ENCODE measurements around the gene EFNA1. TPM values are rescaled to one million over a fixed set of nuclear protein-coding genes. Genes with fewer than 3 reads are reported as not detected.
"Not testable (repeated sequence)": the region's sequence is repeated elsewhere in the genome, so short reads cannot be mapped to it uniquely, and the experiment has no call there.

Gene EFNA1
- total and polyA plus RNA-seq, 2 donors from 2014 or later, result 61.1 to 133 TPM

DNA sequence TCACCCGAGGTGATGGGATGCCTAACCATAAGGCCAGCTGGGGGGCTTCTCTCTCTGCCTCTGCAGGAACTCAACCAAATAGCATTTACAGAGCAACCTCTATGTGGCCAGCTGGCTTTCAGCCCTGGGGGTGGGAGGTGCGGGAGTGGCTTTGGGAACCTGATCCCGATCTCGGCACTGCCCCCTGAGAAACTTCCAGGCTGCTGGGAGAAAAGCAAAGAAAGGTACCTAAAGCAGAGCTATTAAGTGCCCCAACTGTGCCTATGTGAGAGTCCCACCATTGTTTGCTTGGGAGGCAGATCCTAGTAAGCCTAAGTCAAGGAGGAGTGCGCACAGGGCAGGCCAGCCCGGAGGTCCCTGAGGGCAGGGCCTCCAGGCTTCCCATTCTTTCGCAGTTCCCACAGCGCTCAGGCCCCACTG is 38.4 kb downstream of the EFNA1 start:
- no peak overlapping the region for H3K9ac ChIP-seq (ENCODE audit: low read length in 3 of 3)
- no peaks in the 10 kb centered on the region for H3K27me3 ChIP-seq (ENCODE audit: control insufficient read depth, insufficient read depth, low read length)
- H3K9me3 ChIP-seq (ENCODE audit: control insufficient read depth in 2 of 3, insufficient read depth in 1 of 3, low read length in 3 of 3), result no peaks in the 10 kb centered on the region
- intact Hi-C loops (cut with DNase I), result loop anchor here (5.0 kb wide), 1 partner anchor 74 kb away; no protein-coding TSS in a partner anchor
- DNase-seq, result peak in 4 of 5 donors; percentile 68 to 78 (median 74)
- H3K4me1 ChIP-seq (ENCODE audit: control insufficient read depth in 2 of 3, insufficient read depth in 2 of 3, low read depth in 1 of 3, low read length in 3 of 3), result peaks cover 0 to 9% (median 4%) of the 10 kb centered on the region in 3 donors
- peak overlapping the region in 1 of 2 donors; percentile 33 for H3K27ac ChIP-seq (ENCODE audit: low read depth in 2 of 2, low read length in 2 of 2)
- H3K36me3 ChIP-seq (ENCODE audit: control insufficient read depth in 2 of 3, insufficient read depth in 3 of 3, low read length in 3 of 3), result peaks cover 4 to 15% (median 10%) of the 10 kb centered on the region in 3 donors
- TF ChIP-seq, protein P1, sequence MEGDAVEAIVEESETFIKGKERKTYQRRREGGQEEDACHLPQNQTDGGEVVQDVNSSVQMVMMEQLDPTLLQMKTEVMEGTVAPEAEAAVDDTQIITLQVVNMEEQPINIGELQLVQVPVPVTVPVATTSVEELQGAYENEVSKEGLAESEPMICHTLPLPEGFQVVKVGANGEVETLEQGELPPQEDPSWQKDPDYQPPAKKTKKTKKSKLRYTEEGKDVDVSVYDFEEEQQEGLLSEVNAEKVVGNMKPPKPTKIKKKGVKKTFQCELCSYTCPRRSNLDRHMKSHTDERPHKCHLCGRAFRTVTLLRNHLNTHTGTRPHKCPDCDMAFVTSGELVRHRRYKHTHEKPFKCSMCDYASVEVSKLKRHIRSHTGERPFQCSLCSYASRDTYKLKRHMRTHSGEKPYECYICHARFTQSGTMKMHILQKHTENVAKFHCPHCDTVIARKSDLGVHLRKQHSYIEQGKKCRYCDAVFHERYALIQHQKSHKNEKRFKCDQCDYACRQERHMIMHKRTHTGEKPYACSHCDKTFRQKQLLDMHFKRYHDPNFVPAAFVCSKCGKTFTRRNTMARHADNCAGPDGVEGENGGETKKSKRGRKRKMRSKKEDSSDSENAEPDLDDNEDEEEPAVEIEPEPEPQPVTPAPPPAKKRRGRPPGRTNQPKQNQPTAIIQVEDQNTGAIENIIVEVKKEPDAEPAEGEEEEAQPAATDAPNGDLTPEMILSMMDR (IDR thresholded peaks at IDR 0.05; ENCODE audit: borderline replicate concordance, extremely low read depth, insufficient read depth), result no peak
- no peak overlapping the region for H3K4me3 ChIP-seq (ENCODE audit: low read length in 3 of 3)
- FAIRE-seq, result no peak

DNA sequence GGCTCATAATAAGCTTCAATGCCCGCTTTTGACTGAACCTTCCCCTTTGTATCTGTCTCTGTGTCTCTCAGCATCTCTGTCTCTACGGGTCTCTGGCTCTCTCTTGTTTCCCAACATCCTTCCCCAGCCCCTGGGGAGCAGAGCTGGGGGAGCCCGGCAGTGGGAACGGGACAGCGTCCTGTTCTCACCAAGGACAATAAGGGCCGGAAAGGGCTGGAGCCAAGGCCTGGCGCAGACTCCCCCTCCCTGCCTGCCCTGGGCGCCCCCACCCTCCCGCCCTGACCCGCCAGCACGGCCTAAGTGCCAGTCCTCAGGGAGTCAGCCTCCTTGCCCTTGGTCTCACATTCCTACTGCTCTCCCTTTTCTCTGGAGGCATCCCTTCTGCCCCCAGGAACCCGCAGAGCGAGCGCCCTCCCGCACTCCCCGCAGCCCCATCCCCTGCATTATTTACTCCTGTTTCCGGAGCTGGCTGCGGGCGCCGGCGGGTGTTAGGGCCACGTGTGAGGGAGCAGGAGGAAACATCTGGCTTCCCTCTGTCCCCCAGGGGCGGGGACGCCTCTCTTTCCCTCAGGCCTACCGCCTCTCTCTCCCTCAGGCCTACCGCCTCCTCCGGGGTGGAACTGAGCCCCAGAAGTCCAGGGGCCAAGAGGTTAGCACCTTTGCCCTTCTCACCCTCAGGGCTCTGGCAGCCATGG is 38.9 kb downstream of the EFNA1 start:
- no peaks in the 10 kb centered on the region for H3K27me3 ChIP-seq (ENCODE audit: control insufficient read depth, insufficient read depth, low read length)
- H3K9ac ChIP-seq (ENCODE audit: low read length in 3 of 3), result no peak overlapping the region
- FAIRE-seq (no peak), DNase-seq (peak; percentile 54 to 90 (median 81))
- peaks cover 4 to 15% (median 10%) of the 10 kb centered on the region in 3 donors for H3K36me3 ChIP-seq (ENCODE audit: control insufficient read depth in 2 of 3, insufficient read depth in 3 of 3, low read length in 3 of 3)
- no peak overlapping the region for H3K4me3 ChIP-seq (ENCODE audit: low read length in 3 of 3)
- peak overlapping the region; percentile 33 to 47 for H3K27ac ChIP-seq (ENCODE audit: low read depth in 2 of 2, low read length in 2 of 2)
- H3K9me3 ChIP-seq (ENCODE audit: control insufficient read depth in 2 of 3, insufficient read depth in 1 of 3, low read length in 3 of 3), result no peaks in the 10 kb centered on the region
- TF ChIP-seq, protein P1 (IDR thresholded peaks at IDR 0.05; ENCODE audit: borderline replicate concordance, extremely low read depth, insufficient read depth), result no peak
- intact Hi-C loops (cut with DNase I), result loop anchor here (5.0 kb wide), 1 partner anchor 74 kb away; no protein-coding TSS in a partner anchor
- peaks cover 0 to 9% (median 4%) of the 10 kb centered on the region in 3 donors for H3K4me1 ChIP-seq (ENCODE audit: control insufficient read depth in 2 of 3, insufficient read depth in 2 of 3, low read depth in 1 of 3, low read length in 3 of 3)

DNA sequence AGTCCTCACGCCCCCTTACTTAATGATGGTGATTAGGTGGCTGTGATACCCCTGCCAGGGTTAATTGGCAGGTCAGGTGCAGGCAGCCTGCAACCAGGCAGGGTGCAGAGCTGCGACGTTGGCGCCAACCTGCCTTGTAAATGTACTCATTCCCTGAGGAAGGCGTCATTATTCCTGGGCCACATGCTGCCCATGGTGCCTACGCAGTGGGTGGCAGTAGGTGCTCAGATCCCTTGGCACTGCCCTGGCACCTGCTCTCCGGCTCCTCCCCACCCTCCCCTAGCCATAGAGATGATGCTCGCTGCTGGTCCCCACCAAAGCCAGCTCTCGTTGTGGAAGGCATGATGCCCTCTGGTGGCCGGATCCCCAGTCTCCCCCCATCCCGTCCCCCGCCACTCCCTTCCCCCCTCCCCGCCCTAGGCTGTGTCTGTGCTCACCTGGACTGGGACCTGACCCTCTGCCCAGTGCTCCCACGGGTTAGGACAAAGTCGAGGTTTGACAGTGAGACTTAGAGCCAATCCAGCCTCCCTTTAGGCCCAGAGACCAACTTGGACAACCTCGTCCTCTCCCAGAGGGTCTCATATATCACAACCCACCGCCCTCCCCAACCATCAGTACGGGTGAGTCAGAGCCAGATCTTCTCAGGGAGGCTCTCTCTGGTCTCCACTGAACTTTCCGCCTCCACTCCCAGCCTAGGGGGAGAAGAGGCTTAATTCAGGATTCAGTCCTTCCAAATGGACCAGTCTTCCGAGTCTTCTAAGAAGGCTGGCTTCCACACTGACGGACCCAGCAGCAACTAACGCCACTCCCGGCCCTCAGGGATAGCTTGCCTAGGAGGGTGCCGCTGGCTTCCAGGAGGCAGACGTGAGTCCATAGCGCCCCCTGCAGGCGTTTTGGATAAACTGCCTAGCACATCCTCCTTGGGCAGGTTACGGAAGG is 39.8 kb downstream of the EFNA1 start:
- Histone ChIP-seq H3K27me3 (ENCODE audit: control insufficient read depth, insufficient read depth, low read length) (no peaks in the 10 kb centered on the region), H3K9ac (ENCODE audit: low read length in 3 of 3) (no peak overlapping the region), H3K27ac (ENCODE audit: low read depth in 2 of 2, low read length in 2 of 2) (peak overlapping the region; percentile 2 to 47), H3K36me3 (ENCODE audit: control insufficient read depth in 2 of 3, insufficient read depth in 3 of 3, low read length in 3 of 3) (peaks cover 4 to 15% (median 10%) of the 10 kb centered on the region in 3 donors), H3K4me3 (ENCODE audit: low read length in 3 of 3) (no peak overlapping the region), H3K9me3 (ENCODE audit: control insufficient read depth in 2 of 3, insufficient read depth in 1 of 3, low read length in 3 of 3) (no peaks in the 10 kb centered on the region), H3K4me1 (ENCODE audit: control insufficient read depth in 2 of 3, insufficient read depth in 2 of 3, low read depth in 1 of 3, low read length in 3 of 3) (peaks cover 0 to 14% (median 7%) of the 10 kb centered on the region in 3 donors)
- DNase-seq (peak; percentile 89 to 95 (median 93)), FAIRE-seq (no peak)
- intact Hi-C loops (cut with DNase I), result loop anchor here (5.0 kb wide), 1 partner anchor 75 kb away; no protein-coding TSS in a partner anchor
- TF ChIP-seq, protein P1 (IDR thresholded peaks at IDR 0.05; ENCODE audit: borderline replicate concordance, extremely low read depth, insufficient read depth), result peak; percentile 92

DNA sequence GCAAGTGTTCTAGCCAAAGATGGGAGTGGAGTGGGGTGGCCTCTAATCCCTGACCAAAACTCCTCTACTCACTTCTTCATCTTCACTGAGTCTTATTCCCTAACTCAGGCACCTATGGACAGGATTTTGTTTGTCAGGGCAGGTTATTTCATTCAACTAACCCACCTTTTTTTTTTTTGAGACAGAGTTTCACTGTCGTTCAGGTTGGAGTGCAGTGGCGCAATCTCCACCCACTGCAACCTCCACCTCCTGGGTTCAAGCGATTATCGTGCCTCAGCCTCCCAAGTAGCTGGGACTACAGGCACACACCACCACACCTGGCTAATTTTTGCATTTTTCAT is 40.4 kb downstream of the EFNA1 start:
- H3K9ac ChIP-seq (ENCODE audit: low read length in 3 of 3), result not testable (repeated sequence)

More for the DNA sequence above, 40.4 kb downstream of the EFNA1 start:
- not testable (repeated sequence) for FAIRE-seq; H3K9me3 ChIP-seq (ENCODE audit: control insufficient read depth in 2 of 3, insufficient read depth in 1 of 3, low read length in 3 of 3); DNase-seq; H3K27me3 ChIP-seq (ENCODE audit: control insufficient read depth, insufficient read depth, low read length); H3K4me3 ChIP-seq (ENCODE audit: low read length in 3 of 3); H3K27ac ChIP-seq (ENCODE audit: low read depth in 2 of 2, low read length in 2 of 2)
- intact Hi-C loops (cut with DNase I), result loop anchor here (5.0 kb wide), 1 partner anchor 76 kb away; no protein-coding TSS in a partner anchor
- Histone ChIP-seq H3K36me3 (ENCODE audit: control insufficient read depth in 2 of 3, insufficient read depth in 3 of 3, low read length in 3 of 3) (peaks cover 4 to 15% (median 10%) of the 10 kb centered on the region in 3 donors), H3K4me1 (ENCODE audit: control insufficient read depth in 2 of 3, insufficient read depth in 2 of 3, low read depth in 1 of 3, low read length in 3 of 3) (peaks cover 0 to 17% (median 7%) of the 10 kb centered on the region in 3 donors)
